Activated CD4-positive, alpha-beta T cell treated with anti-CD3 and anti-CD28 coated beads for 36 hours (primary cell): ENCODE measurements around the gene PDCD6IP. TPM values are rescaled to one million over a fixed set of nuclear protein-coding genes. Genes with fewer than 3 reads are reported as not detected.

Experiments used
- ATAC-seq: fragments of 200-7000 bp; cut with Tn5 transposase; one replicate; pipeline ENCODE4 v1.10.0; 2021; ENCODE audit warnings: mild to moderate bottlenecking, moderate library complexity
- CTCF ChIA-PET: fragments of 350-600 bp; sonication (Branson Sonifier 250); formaldehyde crosslinking; loops from one replicate; lab custom pipeline; 2021; ENCODE audit warnings: antibody characterized with exemption; lab: Charles Lee
- POLR2A ChIA-PET: fragments of 350-600 bp; sonication (Branson Sonifier 250); formaldehyde crosslinking; loops from one replicate; lab custom pipeline; 2021; ENCODE audit warnings: antibody characterized with exemption, inconsistent platforms; lab: Charles Lee
- DNase-seq: peaks from one replicate; pipeline ENCODE4 v3.0.0-alpha.2; 2020
- H3K27ac Mint-ChIP-seq: one replicate; pipeline ENCODE4 v1.8.0; 2021; ENCODE audit warnings: mixed read lengths
- H3K27me3 Mint-ChIP-seq: one replicate; pipeline ENCODE4 v1.8.0; 2021; ENCODE audit warnings: mixed read lengths
- H3K36me3 Mint-ChIP-seq: one replicate; pipeline ENCODE4 v1.8.0; 2021; ENCODE audit warnings: low read depth, mixed read lengths
- H3K4me1 Mint-ChIP-seq: one replicate; pipeline ENCODE4 v1.8.0; 2021; ENCODE audit warnings: mixed read lengths
- H3K4me3 Mint-ChIP-seq: one replicate; pipeline ENCODE4 v1.8.0; 2021; ENCODE audit warnings: mild to moderate bottlenecking, moderate library complexity, mixed read lengths
- H3K9me3 Mint-ChIP-seq: one replicate; pipeline ENCODE4 v1.8.0; 2021; ENCODE audit warnings: low read depth, mixed read lengths
- intact Hi-C, 2 experiments: fragments of 100-400 bp; cut with DNase I in 1 of 2; cut with micrococcal nuclease in 1 of 2; formaldehyde crosslinking; loops; one replicate each; pipeline versions ENCODE4 v1.14.2 to v1.15.1; 2022 to 2024; cut with DNase I, micrococcal nuclease
- total RNA-seq, 2 experiments: library from RNA; stranded (reverse); gene quantifications; one replicate each; pipeline ENCODE4 v1.2.3, GENCODE V29; 2021

PDCD6IP gene
- total RNA-seq, 2 experiments from 2014 or later, result 141 to 150 TPM

GRCh38 chr3:33881156-33882064, 83.0 kb downstream of the PDCD6IP start:
- POLR2A ChIA-PET, result no interaction called here
- H3K4me3 Mint-ChIP-seq, result no peak overlapping the region
- ATAC-seq (peak; percentile 23), DNase-seq (no peak)
- no peaks in the 10 kb centered on the region for H3K9me3 Mint-ChIP-seq
- intact Hi-C loops, result loop anchor here (2.0 to 10.0 kb wide), 4 partner anchors 133 to 383 kb away; no protein-coding TSS in a partner anchor
- H3K27ac Mint-ChIP-seq, result no peak overlapping the region
- CTCF ChIA-PET, result interaction anchor here (0.5 to 1.3 kb wide), 4 partner anchors 8 to 800 kb away, joined by 3 to 4 read pairs (median 4); no protein-coding TSS in a partner anchor
- no peaks in the 10 kb centered on the region for H3K27me3 Mint-ChIP-seq
- H3K36me3 Mint-ChIP-seq, result no peaks in the 10 kb centered on the region
- H3K4me1 Mint-ChIP-seq, result peaks cover 4% of the 10 kb centered on the region

GRCh38 chr3:33882296-33882695, 83.9 kb downstream of the PDCD6IP start:
- ChIA-PET CTCF (interaction anchor here (0.5 to 3.5 kb wide), 12 partner anchors 76 to 804 kb away, joined by 3 to 23 read pairs (median 4); no protein-coding TSS in a partner anchor), POLR2A (no interaction called here)
- Mint-ChIP-seq H3K27ac (no peak overlapping the region), H3K36me3 (no peaks in the 10 kb centered on the region), H3K9me3 (no peaks in the 10 kb centered on the region), H3K4me3 (no peak overlapping the region), H3K4me1 (peaks cover 4% of the 10 kb centered on the region), H3K27me3 (no peaks in the 10 kb centered on the region)
- ATAC-seq (no peak), DNase-seq (no peak)
- intact Hi-C loops, result loop anchor here (2.0 to 10.0 kb wide), 4 partner anchors 133 to 383 kb away; no protein-coding TSS in a partner anchor

GRCh38 chr3:33883538-33883950, 85.1 kb downstream of the PDCD6IP start:
- H3K4me1 Mint-ChIP-seq, result peaks cover 4% of the 10 kb centered on the region
- no peaks in the 10 kb centered on the region for H3K27me3 Mint-ChIP-seq
- no peaks in the 10 kb centered on the region for H3K36me3 Mint-ChIP-seq
- ATAC-seq (peak; percentile 19), DNase-seq (no peak)
- no peaks in the 10 kb centered on the region for H3K9me3 Mint-ChIP-seq
- ChIA-PET POLR2A (no interaction called here), CTCF (interaction anchor here (0.6 to 3.5 kb wide), 25 partner anchors 10 to 803 kb away, joined by 3 to 23 read pairs (median 4); no protein-coding TSS in a partner anchor)
- no peak overlapping the region for H3K27ac Mint-ChIP-seq
- intact Hi-C loops, result loop anchor here (1.0 to 10.0 kb wide), 5 partner anchors 131 to 801 kb away; no protein-coding TSS in a partner anchor
- no peak overlapping the region for H3K4me3 Mint-ChIP-seq

GRCh38 chr3:33883951-33884561, 85.6 kb downstream of the PDCD6IP start:
- H3K27me3 Mint-ChIP-seq, result no peaks in the 10 kb centered on the region
- ChIA-PET POLR2A (no interaction called here), CTCF (interaction anchor here (0.6 to 3.5 kb wide), 24 partner anchors 11 to 1374 kb away, joined by 3 to 23 read pairs (median 4); no protein-coding TSS in a partner anchor)
- H3K4me1 Mint-ChIP-seq, result peaks cover 4% of the 10 kb centered on the region
- no peak overlapping the region for H3K4me3 Mint-ChIP-seq
- DNase-seq (no peak), ATAC-seq (no peak)
- no peak overlapping the region for H3K27ac Mint-ChIP-seq
- intact Hi-C loops, result loop anchor here (1.0 to 10.0 kb wide), 5 partner anchors 131 to 800 kb away; no protein-coding TSS in a partner anchor
- no peaks in the 10 kb centered on the region for H3K36me3 Mint-ChIP-seq
- no peaks in the 10 kb centered on the region for H3K9me3 Mint-ChIP-seq

GRCh38 chr3:33884701-33885100, 86.3 kb downstream of the PDCD6IP start:
- H3K27me3 Mint-ChIP-seq, result no peaks in the 10 kb centered on the region
- no peak overlapping the region for H3K4me3 Mint-ChIP-seq
- CTCF ChIA-PET, result interaction anchor here (1.2 to 3.5 kb wide), 6 partner anchors 18 to 799 kb away, joined by 3 to 23 read pairs (median 4); no protein-coding TSS in a partner anchor
- intact Hi-C loops, result loop anchor here (5.0 to 10.0 kb wide), 3 partner anchors 130 to 380 kb away; no protein-coding TSS in a partner anchor
- H3K27ac Mint-ChIP-seq, result no peak overlapping the region
- POLR2A ChIA-PET, result no interaction called here
- DNase-seq, result no peak
- no peaks in the 10 kb centered on the region for H3K36me3 Mint-ChIP-seq
- no peak for ATAC-seq
- peaks cover 4% of the 10 kb centered on the region for H3K4me1 Mint-ChIP-seq
- H3K9me3 Mint-ChIP-seq, result no peaks in the 10 kb centered on the region

- no peaks in the 10 kb centered on the region for H3K36me3 Mint-ChIP-seq
- H3K4me3 Mint-ChIP-seq, result no peak overlapping the region
These were observed 87.1 kb downstream of the PDCD6IP start for GRCh38 chr3:33885496-33885895.

GRCh38 chr3:33886015-33886414, 87.6 kb downstream of the PDCD6IP start:
- Mint-ChIP-seq H3K4me1 (peaks cover 4% of the 10 kb centered on the region), H3K27ac (no peak overlapping the region), H3K27me3 (no peaks in the 10 kb centered on the region), H3K36me3 (no peaks in the 10 kb centered on the region), H3K9me3 (no peaks in the 10 kb centered on the region), H3K4me3 (no peak overlapping the region)
- ChIA-PET POLR2A (no interaction called here), CTCF (interaction anchor here (1.1 kb wide), 1 partner anchor 30 kb away, joined by 3 read pairs; no protein-coding TSS in a partner anchor)
- DNase-seq (no peak), ATAC-seq (no peak)
- intact Hi-C loops, result loop anchor here (10.0 kb wide), 2 partner anchors 129 to 379 kb away; no protein-coding TSS in a partner anchor

More at GRCh38 chr3:33885496-33885895, 87.1 kb downstream of the PDCD6IP start:
- CTCF ChIA-PET, result interaction anchor here (1.1 to 3.5 kb wide), 2 partner anchors 30 to 799 kb away, joined by 3 to 23 read pairs; no protein-coding TSS in a partner anchor
- ATAC-seq (no peak), DNase-seq (no peak)
- H3K9me3 Mint-ChIP-seq, result no peaks in the 10 kb centered on the region
- POLR2A ChIA-PET, result no interaction called here
- no peaks in the 10 kb centered on the region for H3K27me3 Mint-ChIP-seq
- intact Hi-C loops, result loop anchor here (10.0 kb wide), 2 partner anchors 129 to 379 kb away; no protein-coding TSS in a partner anchor
- no peak overlapping the region for H3K27ac Mint-ChIP-seq
- peaks cover 4% of the 10 kb centered on the region for H3K4me1 Mint-ChIP-seq

- Mint-ChIP-seq H3K36me3 (no peaks in the 10 kb centered on the region), H3K27ac (no peak overlapping the region)
- no peak for DNase-seq
These were observed 89.0 kb downstream of the PDCD6IP start for GRCh38 chr3:33887478-33887877.

GRCh38 chr3:33889394-33890039, 91.1 kb downstream of the PDCD6IP start:
- H3K27ac Mint-ChIP-seq, result no peak overlapping the region
- no peaks in the 10 kb centered on the region for H3K9me3 Mint-ChIP-seq
- H3K36me3 Mint-ChIP-seq, result no peaks in the 10 kb centered on the region
- H3K27me3 Mint-ChIP-seq, result no peaks in the 10 kb centered on the region
- H3K4me1 Mint-ChIP-seq, result no peaks in the 10 kb centered on the region
- POLR2A ChIA-PET, result no interaction called here
- CTCF ChIA-PET, result interaction anchor here (0.7 to 1.2 kb wide), 2 partner anchors 8 to 679 kb away, joined by 4 to 5 read pairs; no protein-coding TSS in a partner anchor
- intact Hi-C loops, result loop anchor here (10.0 kb wide), 2 partner anchors 125 to 375 kb away; no protein-coding TSS in a partner anchor
- H3K4me3 Mint-ChIP-seq, result no peak overlapping the region
- DNase-seq, result no peak
- no peak for ATAC-seq

More at GRCh38 chr3:33887478-33887877, 89.0 kb downstream of the PDCD6IP start:
- H3K9me3 Mint-ChIP-seq, result no peaks in the 10 kb centered on the region
- intact Hi-C loops, result loop anchor here (10.0 kb wide), 2 partner anchors 127 to 377 kb away; no protein-coding TSS in a partner anchor
- ATAC-seq, result no peak
- POLR2A ChIA-PET, result no interaction called here
- H3K4me1 Mint-ChIP-seq, result peaks cover 4% of the 10 kb centered on the region
- CTCF ChIA-PET, result no interaction called here
- H3K4me3 Mint-ChIP-seq, result no peak overlapping the region
- no peaks in the 10 kb centered on the region for H3K27me3 Mint-ChIP-seq

GRCh38 chr3:33892655-33893054, 94.2 kb downstream of the PDCD6IP start:
- ChIA-PET POLR2A (no interaction called here), CTCF (no interaction called here)
- ATAC-seq (no peak), DNase-seq (no peak)
- no peaks in the 10 kb centered on the region for H3K36me3 Mint-ChIP-seq
- H3K9me3 Mint-ChIP-seq, result no peaks in the 10 kb centered on the region
- no peaks in the 10 kb centered on the region for H3K4me1 Mint-ChIP-seq
- H3K27me3 Mint-ChIP-seq, result no peaks in the 10 kb centered on the region
- no peak overlapping the region for H3K4me3 Mint-ChIP-seq
- intact Hi-C loops, result no loop called here
- H3K27ac Mint-ChIP-seq, result no peak overlapping the region
